GM12878 (cell line): ENCODE measurements around the gene CHRM2. TPM values are rescaled to one million over a fixed set of nuclear protein-coding genes. Genes with fewer than 3 reads are reported as not detected.

Source experiments
- ATAC-seq: fragments of 200-7000 bp; cut with Tn5 transposase; 3 replicates; pipeline ENCODE4 v1.9.1; 2020; ENCODE audit warnings: mild to moderate bottlenecking, moderate library complexity
- BruUV-seq: library from RNA; stranded (reverse); fragments of 400-500 nt; replicated peaks from 2 replicates; lab custom pipeline; 2021; lab: Mats Ljungman, UMichigan
- CTCF ChIA-PET: fragments of 300-600 bp; sonication (Branson Sonifier 250); formaldehyde crosslinking; extraction: SDS; loops from one replicate; lab custom pipeline; 2021; ENCODE audit warnings: inconsistent platforms; lab: Yijun Ruan, JAX
- POLR2A ChIA-PET: fragments of 350-600 bp; formaldehyde crosslinking; extraction: SDS; loops from one replicate; lab custom pipeline; 2021; ENCODE audit warnings: inconsistent platforms; lab: Charles Lee
- RAD21 ChIA-PET: fragments of 300-600 bp; sonication (Branson Sonifier 250); formaldehyde crosslinking; loops from one replicate; lab custom pipeline; 2023; ENCODE audit warnings: antibody characterized with exemption; ENCODE audit not compliant: unreplicated experiment; lab: Charles Lee
- SMC1A ChIA-PET: fragments of 300-600 bp; sonication (Branson Sonifier 250); formaldehyde crosslinking; loops from one replicate; lab custom pipeline; 2023; ENCODE audit not compliant: unreplicated experiment, uncharacterized antibody; lab: Charles Lee
- DNase-seq: peaks from one replicate; pipeline ENCODE4 v3.0.0-alpha.2; 2011; ENCODE audit warnings: low read depth, low spot score
- FAIRE-seq: peaks from 3 replicates; lab custom pipeline; 2011; peaks lifted over from hg19 to GRCh38; lab: Jason Lieb, UNC
- H2AFZ ChIP-seq: 2 replicates; pipeline ENCODE4 v1.6.0; 2011; ENCODE audit warnings: low read depth, low read length, control low read depth; ENCODE audit not compliant: control insufficient read depth
- H3K27ac ChIP-seq: 2 replicates; pipeline ENCODE4 v1.5.1; 2011; ENCODE audit warnings: control low read depth; ENCODE audit not compliant: control insufficient read depth, insufficient read depth
- H3K27me3 ChIP-seq, 2 experiments: replicated peaks in 1 of 2; 2 replicates each; pipeline versions ENCODE4 v1.6.0 to v1.6.1; 2011; ENCODE audit warnings: low read length in 1 of 2; ENCODE audit not compliant: control insufficient read depth in 2 of 2, insufficient read depth in 2 of 2
- H3K36me3 ChIP-seq, 2 experiments: 2 replicates each; pipeline ENCODE4 v1.5.1; 2011; ENCODE audit warnings: low read length in 1 of 2; ENCODE audit not compliant: control insufficient read depth in 2 of 2, insufficient read depth in 2 of 2
- H3K4me1 ChIP-seq: 2 replicates; pipeline ENCODE4 v1.6.1; 2011; ENCODE audit warnings: mild to moderate bottlenecking, low read length, moderate library complexity, mixed read lengths; ENCODE audit not compliant: control insufficient read depth, insufficient read depth
- H3K4me2 ChIP-seq: 2 replicates; pipeline ENCODE4 v1.6.0; 2011; ENCODE audit warnings: control low read depth; ENCODE audit not compliant: control insufficient read depth, insufficient read depth
- H3K4me3 ChIP-seq: fragments of 200-600 bp; sonication (generic); 2 replicates; pipeline ENCODE4 v1.5.1; 2016
- H3K79me2 ChIP-seq: 2 replicates; pipeline ENCODE4 v1.6.0; 2011; ENCODE audit warnings: low read length; ENCODE audit not compliant: control insufficient read depth, insufficient read depth
- H3K9ac ChIP-seq: 2 replicates; pipeline ENCODE4 v1.8.0; 2011; ENCODE audit warnings: low read length, control low read depth, mixed read lengths; ENCODE audit not compliant: control insufficient read depth, insufficient read depth
- H3K9me3 ChIP-seq: replicated peaks from 3 replicates; pipeline ENCODE4 v1.5.1; 2011; ENCODE audit warnings: mild to moderate bottlenecking, low read length; ENCODE audit not compliant: control insufficient read depth, insufficient read depth
- H4K20me1 ChIP-seq: 2 replicates; pipeline ENCODE4 v1.6.0; 2011; ENCODE audit not compliant: control insufficient read depth, insufficient read depth
- DPF2 ChIP-seq: fragments of 450-650 bp; IDR thresholded peaks from 2 replicates; pipeline ENCODE4 v1.6.1; 2017; ENCODE audit warnings: mild to moderate bottlenecking
- LARP7 ChIP-seq: fragments of 450-650 bp; IDR thresholded peaks from 2 replicates; pipeline ENCODE4 v1.6.1; 2017; ENCODE audit warnings: mild to moderate bottlenecking
- NFIC ChIP-seq: IDR thresholded peaks from 2 replicates; pipeline ENCODE4 v1.6.1; 2012; ENCODE audit warnings: low read depth, mild to moderate bottlenecking, inconsistent platforms, low read length, moderate library complexity
- TCF7 ChIP-seq: IDR thresholded peaks from 2 replicates; pipeline ENCODE4 v1.6.1; 2014; ENCODE audit warnings: antibody characterized with exemption, borderline replicate concordance
- WGBS: methylation state at CpG from one replicate; pipeline ENCODE4 v1.1.6; 2016; ENCODE audit warnings: low lambda C conversion rate; ENCODE audit not compliant: insufficient replicate concordance, insufficient coverage; ENCODE audit errors: missing lambda C conversion rate; 5-methylcytosine and 5-hydroxymethylcytosine counted together
- in situ Hi-C: fragments of 300-500 bp; cut with MboI; formaldehyde crosslinking; loops from 9 replicates; pipeline ENCODE4 v1.14.3; 2018; ENCODE audit warnings: mixed read lengths
- intact Hi-C: fragments of 100-400 bp; cut with micrococcal nuclease; formaldehyde crosslinking; loops from one replicate; pipeline ENCODE4 v1.14.2; 2022; ENCODE audit not compliant: unreplicated experiment
- polyA plus RNA-seq, 11 experiments: library from polyadenylated mRNA; depleted of rRNA in 4 of 11; unstranded in 6 of 11; stranded (reverse) in 5 of 11; fragments of >200 nt; fragmentation: Nextera tagmentation in 4 of 11; fragmentation: Illumina TruSeq in 1 of 11; extraction: Ambion mirVana in 4 of 11; extraction: Trizol in 1 of 11; gene quantifications; 1 replicate in 1 of 11; 2 replicates in 10 of 11; pipeline versions ENCODE4 v1.2.1 to v1.2.3, GENCODE V29; 2011 to 2016; ENCODE audit warnings: inconsistent platforms in 2 of 11, missing spikeins in 2 of 11, low read depth in 1 of 11
- total RNA-seq, 4 experiments: library from RNA; depleted of rRNA in 3 of 4; stranded (reverse); fragments of >200 nt in 3 of 4; fragmentation: Illumina TruSeq in 1 of 4; extraction: Trizol in 1 of 4; gene quantifications; 2 replicates each; pipeline versions ENCODE4 v1.2.1 to v1.2.3, GENCODE V29; 2013 to 2021
- TF ChIP-seq, protein P1 (sequence below): fragments of 450-650 bp; formaldehyde crosslinking; IDR thresholded peaks from 2 replicates; pipeline ENCODE4 v1.4.0; 2020; ENCODE audit warnings: mild to moderate bottlenecking, moderate library complexity

CHRM2 gene
- total and polyA plus RNA-seq, 10 of the 15 experiments (the other 5 are each of a cell fraction or from before 2014, with no cell fraction given), result 0.05 TPM; not detected in 9

DNA sequence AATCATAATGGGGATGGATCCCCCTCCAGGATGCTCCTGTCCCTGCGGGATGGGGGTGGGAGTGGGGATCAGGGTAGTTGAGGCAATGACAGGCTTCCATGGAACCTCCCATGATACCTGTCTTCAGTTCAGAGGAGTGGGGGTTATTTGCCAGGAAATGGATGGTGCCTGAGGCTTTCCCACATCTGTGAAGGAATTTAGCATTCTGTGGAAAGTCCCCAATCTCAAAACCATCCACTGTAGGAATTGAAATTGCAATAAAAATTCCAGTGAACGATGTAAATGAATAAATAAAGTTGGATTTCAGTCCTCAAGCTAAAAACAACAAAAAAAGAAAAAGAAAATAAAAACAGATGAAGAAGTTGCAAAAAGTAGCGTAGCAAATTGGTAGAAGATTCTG, 81.9 kb downstream of the CHRM2 start (continued):
- TF ChIP-seq DPF2 (no peak), LARP7 (no peak), NFIC (no peak)

DNA sequence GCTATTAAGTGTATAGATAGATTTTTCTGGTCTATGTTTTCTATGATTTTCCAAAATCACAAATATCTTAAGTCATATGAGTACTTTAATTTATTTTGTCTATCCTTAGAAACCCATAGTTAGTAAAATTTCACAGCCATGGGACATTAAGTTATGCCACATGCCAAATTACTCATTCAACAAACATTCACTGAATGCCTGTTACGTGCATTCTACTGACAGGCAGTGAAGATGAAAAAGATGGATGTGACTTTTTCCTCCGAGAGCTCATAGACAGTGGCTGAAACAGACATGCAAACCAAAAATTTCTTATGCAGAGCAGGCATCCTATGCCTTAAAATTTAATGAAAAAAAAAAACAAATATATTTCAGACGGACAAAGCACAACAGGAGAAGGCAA, 84.9 kb downstream of the CHRM2 start:
- DNase-seq, result no peak
- RAD21 ChIA-PET, result no interaction called here
- 10% methylated on average over 3 of the region's 3 CpGs for WGBS

More for the DNA sequence above, 84.9 kb downstream of the CHRM2 start:
- Histone ChIP-seq H2AFZ (no peak overlapping the region), H3K9ac (no peak overlapping the region), H3K9me3 (no peaks in the 10 kb centered on the region), H3K4me2 (no peak overlapping the region), H3K27me3 (no peaks in the 10 kb centered on the region), H3K36me3 (no peaks in the 10 kb centered on the region), H3K4me3 (no peak overlapping the region), H3K4me1 (no peaks in the 10 kb centered on the region), H3K79me2 (no peaks in the 10 kb centered on the region), H3K27ac (no peak overlapping the region), H4K20me1 (no peaks in the 10 kb centered on the region)
- no peak for TF ChIP-seq TCF7
- TF ChIP-seq, protein P1, sequence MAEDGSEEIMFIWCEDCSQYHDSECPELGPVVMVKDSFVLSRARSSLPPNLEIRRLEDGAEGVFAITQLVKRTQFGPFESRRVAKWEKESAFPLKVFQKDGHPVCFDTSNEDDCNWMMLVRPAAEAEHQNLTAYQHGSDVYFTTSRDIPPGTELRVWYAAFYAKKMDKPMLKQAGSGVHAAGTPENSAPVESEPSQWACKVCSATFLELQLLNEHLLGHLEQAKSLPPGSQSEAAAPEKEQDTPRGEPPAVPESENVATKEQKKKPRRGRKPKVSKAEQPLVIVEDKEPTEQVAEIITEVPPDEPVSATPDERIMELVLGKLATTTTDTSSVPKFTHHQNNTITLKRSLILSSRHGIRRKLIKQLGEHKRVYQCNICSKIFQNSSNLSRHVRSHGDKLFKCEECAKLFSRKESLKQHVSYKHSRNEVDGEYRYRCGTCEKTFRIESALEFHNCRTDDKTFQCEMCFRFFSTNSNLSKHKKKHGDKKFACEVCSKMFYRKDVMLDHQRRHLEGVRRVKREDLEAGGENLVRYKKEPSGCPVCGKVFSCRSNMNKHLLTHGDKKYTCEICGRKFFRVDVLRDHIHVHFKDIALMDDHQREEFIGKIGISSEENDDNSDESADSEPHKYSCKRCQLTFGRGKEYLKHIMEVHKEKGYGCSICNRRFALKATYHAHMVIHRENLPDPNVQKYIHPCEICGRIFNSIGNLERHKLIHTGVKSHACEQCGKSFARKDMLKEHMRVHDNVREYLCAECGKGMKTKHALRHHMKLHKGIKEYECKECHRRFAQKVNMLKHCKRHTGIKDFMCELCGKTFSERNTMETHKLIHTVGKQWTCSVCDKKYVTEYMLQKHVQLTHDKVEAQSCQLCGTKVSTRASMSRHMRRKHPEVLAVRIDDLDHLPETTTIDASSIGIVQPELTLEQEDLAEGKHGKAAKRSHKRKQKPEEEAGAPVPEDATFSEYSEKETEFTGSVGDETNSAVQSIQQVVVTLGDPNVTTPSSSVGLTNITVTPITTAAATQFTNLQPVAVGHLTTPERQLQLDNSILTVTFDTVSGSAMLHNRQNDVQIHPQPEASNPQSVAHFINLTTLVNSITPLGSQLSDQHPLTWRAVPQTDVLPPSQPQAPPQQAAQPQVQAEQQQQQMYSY (CRISPR knock-in tag), result no peak
- FAIRE-seq (no peak), ATAC-seq (no peak)
- in situ Hi-C loops, result no loop called here
- ChIA-PET CTCF (no interaction called here), POLR2A (no interaction called here), SMC1A (no interaction called here)
- intact Hi-C loops, result no loop called here
- BruUV-seq, result no TSS peak
